Right lobe of liver (tissue), 4 donors: ENCODE data around the gene SLC2A5.

Experiments
- POLR2A ChIP-seq: fragments of 450-650 bp; IDR thresholded peaks from one replicate; pipeline ENCODE4 v1.6.1; 2017; ENCODE audit warnings: antibody characterized with exemption, mild to moderate bottlenecking
- TF ChIP-seq, protein P1 (sequence below), 4 donors: fragments of 200-600 bp in 3 of 4; fragments of 450-650 bp in 1 of 4; IDR thresholded peaks; one replicate each; pipeline versions ENCODE4 v1.5.1 to v1.8.0; 2016 to 2022; ENCODE audit warnings: antibody characterized with exemption in 4 of 4, mild to moderate bottlenecking in 2 of 4
- donor health status: DM: no; HTN: no; CAD: no.
- donor health status: DM: no; HTN: no; CAD: no.
- donor health status: DM: no; HTN: yes; CAD: no.

GRCh38 chr1:9087411-9088125 lies 18.1 kb upstream of the SLC2A5 start:
- TF ChIP-seq, protein P1, sequence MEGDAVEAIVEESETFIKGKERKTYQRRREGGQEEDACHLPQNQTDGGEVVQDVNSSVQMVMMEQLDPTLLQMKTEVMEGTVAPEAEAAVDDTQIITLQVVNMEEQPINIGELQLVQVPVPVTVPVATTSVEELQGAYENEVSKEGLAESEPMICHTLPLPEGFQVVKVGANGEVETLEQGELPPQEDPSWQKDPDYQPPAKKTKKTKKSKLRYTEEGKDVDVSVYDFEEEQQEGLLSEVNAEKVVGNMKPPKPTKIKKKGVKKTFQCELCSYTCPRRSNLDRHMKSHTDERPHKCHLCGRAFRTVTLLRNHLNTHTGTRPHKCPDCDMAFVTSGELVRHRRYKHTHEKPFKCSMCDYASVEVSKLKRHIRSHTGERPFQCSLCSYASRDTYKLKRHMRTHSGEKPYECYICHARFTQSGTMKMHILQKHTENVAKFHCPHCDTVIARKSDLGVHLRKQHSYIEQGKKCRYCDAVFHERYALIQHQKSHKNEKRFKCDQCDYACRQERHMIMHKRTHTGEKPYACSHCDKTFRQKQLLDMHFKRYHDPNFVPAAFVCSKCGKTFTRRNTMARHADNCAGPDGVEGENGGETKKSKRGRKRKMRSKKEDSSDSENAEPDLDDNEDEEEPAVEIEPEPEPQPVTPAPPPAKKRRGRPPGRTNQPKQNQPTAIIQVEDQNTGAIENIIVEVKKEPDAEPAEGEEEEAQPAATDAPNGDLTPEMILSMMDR (IDR thresholded peaks at IDR 0.05) = no peak
- TF ChIP-seq POLR2A = no peak
